HG02623 (cell line): Measurements from ENCODE around the gene CA10.

Experiments used
- ATAC-seq: cut with Tn5 transposase; IDR thresholded peaks from one replicate; pipeline ENCODE4 v1.9.1; 2021; ENCODE audit warnings: moderate library complexity; ENCODE audit not compliant: unreplicated experiment

Gene CA10

GRCh38 chr17:51613255-51613654, 545.3 kb downstream of the CA10 start:
- no peak for ATAC-seq

DNA sequence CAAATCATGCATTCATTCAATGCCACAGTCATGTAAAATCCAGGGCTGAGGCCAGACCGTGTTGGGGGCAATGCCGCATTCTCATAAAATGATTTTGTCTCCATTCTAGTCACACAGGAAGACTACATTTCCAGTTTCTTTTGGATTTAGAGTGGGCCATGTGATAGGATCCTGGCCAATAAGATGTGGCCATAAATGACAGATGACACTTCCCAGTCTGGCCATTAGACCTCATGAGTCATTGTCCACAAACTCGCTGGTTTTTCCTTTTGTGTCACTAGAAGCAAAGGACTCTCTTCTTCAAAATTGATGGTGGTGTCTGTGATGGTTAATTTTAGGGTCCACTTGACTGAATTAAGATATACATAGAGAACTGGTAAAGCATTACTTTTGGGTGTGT, 545.8 kb downstream of the CA10 start:
- ATAC-seq: no peak

DNA sequence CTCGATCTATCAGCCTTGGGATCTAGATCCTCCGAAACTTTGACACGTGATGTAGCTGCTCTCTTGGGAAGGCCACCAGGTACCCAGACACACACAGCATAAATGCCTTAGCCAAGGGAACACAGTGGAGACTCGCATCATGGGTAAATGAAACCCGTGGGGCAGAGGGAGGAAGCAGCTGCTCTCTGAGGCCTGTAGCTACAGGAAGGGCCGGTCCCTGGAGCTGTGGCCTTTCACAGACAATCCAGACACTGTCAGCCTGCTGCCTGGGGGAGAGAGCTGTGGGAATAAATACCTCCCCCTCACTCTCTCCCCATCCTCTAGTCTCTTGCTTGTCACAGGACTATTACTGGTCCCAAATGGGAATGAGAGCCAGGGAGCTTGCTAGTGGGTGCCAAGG, 546.9 kb downstream of the CA10 start:
- no peak for ATAC-seq

GRCh38 chr17:51610834-51611233, 547.7 kb downstream of the CA10 start:
- no peak for ATAC-seq

- ATAC-seq: no peak
Measured at GRCh38 chr17:51610155-51610554, 548.4 kb downstream of the CA10 start.

GRCh38 chr17:51608251-51608933, 550.1 kb downstream of the CA10 start:
- ATAC-seq: no peak

- no peak for ATAC-seq
Measured at GRCh38 chr17:51607512-51607911, 551.0 kb downstream of the CA10 start.

- no peak for ATAC-seq
Measured at GRCh38 chr17:51604299-51605020, 554.1 kb downstream of the CA10 start.

DNA sequence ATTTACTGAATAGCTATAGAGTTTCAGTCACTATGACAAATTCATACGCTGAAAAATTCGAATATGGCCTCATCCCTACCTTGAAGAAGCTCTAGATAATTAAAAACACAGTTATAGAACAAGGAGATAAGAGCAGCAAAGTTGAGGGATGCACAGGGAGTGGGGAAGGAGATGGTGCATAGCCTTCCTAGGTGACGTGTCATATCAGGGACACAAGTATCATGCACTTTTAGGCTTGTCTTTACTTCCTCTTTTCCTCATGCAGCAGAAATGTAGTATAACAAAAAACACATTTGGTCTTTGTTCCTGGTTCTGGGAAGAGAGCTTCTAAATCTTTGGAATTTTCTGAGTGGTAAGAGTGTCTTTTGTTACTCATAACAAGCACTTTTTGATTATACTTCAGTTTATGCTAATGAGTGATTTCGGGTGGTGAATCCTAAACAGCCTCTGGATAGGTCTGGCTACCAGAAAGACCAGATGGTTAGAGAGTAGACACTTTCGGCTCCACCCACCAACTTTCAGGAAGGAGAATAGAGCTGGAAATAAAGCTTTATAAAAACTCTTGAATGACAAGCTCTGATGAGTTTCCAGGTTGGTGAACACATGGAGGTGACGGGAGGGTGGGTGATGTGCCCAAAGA, 556.8 kb downstream of the CA10 start:
- no peak for ATAC-seq

DNA sequence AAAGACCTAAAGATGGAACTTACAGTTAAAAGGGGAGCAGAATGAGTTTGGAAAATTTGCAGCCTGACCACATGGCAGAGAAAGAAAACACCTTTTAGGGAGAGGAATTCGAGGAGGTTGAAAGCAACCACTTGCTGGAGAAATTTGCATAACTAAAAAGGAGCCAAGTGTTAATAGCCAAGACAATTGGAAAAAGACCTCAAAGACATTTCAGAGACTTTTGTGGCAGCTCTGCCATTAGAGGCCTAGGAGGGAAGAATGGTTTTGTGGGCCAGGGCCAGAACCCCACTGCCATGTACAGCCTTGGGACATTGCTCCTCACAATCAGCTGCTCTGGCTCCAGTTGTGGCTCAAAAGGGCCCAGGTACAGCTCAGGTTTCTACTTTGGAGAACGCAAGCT, 559.7 kb downstream of the CA10 start:
- ATAC-seq: no peak

GRCh38 chr17:51597345-51597744, 561.2 kb downstream of the CA10 start:
- ATAC-seq: no peak

- no peak for ATAC-seq
Measured at GRCh38 chr17:51595826-51596398, 562.6 kb downstream of the CA10 start.

- no peak for ATAC-seq
Measured at GRCh38 chr17:51590071-51590656, 568.4 kb downstream of the CA10 start.

DNA sequence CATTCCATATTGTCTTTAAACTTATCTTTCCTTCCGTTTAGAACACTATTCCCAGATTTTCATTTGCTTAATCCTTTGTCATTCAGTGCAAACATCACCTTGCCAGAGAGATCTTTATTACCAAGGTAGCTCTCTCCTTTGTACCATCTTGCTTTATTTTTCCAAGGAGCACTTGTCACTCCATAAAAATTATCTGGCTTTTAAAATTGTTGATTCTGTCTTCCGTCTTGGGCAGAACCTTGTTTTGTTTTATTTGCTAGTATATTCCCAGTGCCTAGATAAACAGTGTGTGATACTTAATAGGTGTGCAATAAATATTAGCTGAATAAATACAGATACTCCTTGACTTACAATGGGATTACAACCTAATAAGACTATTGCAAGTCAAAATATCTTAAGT, 570.5 kb downstream of the CA10 start:
- no peak for ATAC-seq

DNA sequence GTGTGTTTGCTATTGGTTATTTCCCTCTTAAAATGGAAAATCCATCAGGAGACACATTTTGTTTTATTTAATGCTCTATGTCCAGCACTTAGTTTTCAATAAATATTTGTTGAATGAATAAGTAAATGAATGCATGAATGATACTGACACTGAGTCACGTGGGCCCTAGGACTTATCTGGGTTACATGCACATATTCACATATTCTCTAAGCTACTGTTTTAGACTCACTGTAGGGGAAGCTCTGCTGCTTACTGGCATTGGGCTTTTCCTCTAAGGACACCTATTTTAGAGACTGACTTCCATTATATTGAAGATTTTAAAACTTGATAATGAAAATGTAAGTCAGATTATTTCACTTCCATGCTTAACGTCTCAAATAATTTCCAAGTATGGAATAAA, 571.0 kb downstream of the CA10 start:
- no peak for ATAC-seq

DNA sequence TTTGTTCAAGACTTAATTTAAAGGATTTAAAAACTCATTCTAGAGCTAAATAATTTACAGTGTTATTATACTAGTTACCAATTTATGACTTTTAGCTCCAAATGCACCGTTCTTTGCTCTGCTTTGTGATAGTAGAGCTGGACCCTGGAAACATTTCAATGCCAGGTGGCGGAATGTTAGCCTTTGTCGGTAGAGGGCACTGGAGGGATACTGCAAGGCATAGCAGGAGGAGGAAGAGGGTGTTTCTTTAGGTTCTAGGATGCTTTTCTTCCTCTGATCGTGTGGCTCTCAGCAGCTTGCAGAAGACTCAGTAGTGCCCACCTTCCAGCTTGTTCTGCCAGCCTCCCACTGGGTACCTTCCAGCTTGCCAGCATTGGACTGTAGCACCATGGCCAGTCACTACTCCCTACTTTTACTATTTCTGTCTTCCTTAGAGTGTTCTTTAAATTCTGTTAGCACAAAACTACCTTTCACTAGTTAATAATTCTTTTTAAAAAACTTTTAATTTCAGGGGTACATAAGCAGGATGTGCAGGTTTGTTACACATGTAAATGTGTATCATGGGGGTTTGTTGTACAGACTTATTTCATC, 572.9 kb downstream of the CA10 start:
- no peak for ATAC-seq

DNA sequence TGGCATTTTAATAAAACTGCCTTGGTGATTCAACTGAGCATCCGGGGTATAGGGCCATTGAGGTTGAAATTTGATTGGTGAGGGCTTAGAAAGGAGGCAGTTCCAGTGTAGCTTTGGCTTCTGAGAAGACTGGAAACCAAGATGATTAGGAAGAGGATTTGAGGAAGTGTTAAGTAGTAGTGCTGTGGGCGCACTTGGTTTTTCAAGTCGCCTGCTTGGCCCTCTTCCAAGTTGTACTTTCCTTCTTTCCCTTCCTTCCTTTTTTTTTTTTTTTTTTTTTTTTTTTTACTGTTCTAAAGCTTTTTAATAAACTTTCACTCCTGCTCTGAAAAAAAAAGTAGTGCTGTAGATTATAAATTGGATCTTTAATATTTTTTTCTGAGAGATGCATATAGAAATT, 577.6 kb downstream of the CA10 start:
- no peak for ATAC-seq
